IgD-negative memory B cell (primary cell): ENCODE data around the gene CDT1. TPM values are rescaled to one million over a fixed set of nuclear protein-coding genes. Genes with fewer than 3 reads are reported as not detected.

ENCODE experiments used
- H3K27ac Mint-ChIP-seq, 3 donors: one replicate each; pipeline ENCODE4 v1.8.0; 2020 to 2022; ENCODE audit warnings: mild to moderate bottlenecking in 3 of 3, mixed read lengths in 3 of 3, moderate library complexity in 1 of 3
- H3K27me3 Mint-ChIP-seq: one replicate; pipeline ENCODE4 v1.8.0; 2021; ENCODE audit warnings: mixed read lengths
- H3K36me3 Mint-ChIP-seq: one replicate; pipeline ENCODE4 v1.8.0; 2020; ENCODE audit warnings: mild to moderate bottlenecking, mixed read lengths
- H3K4me1 Mint-ChIP-seq, 3 donors: one replicate each; pipeline ENCODE4 v1.8.0; 2020 to 2022; ENCODE audit warnings: mixed read lengths in 3 of 3, mild to moderate bottlenecking in 1 of 3
- H3K4me3 Mint-ChIP-seq, 4 donors: one replicate each; pipeline ENCODE4 v1.8.0; 2020 to 2022; ENCODE audit warnings: mild to moderate bottlenecking in 4 of 4, mixed read lengths in 4 of 4, moderate library complexity in 3 of 4
- H3K9me3 Mint-ChIP-seq, 3 donors: one replicate each; pipeline ENCODE4 v1.8.0; 2020 to 2021; ENCODE audit warnings: mixed read lengths in 3 of 3, mild to moderate bottlenecking in 1 of 3
- polyA plus RNA-seq: library from polyadenylated mRNA; unstranded; fragments of 300-500 nt; fragmentation: Illumina TruSeq; gene quantifications from one replicate; pipeline ENCODE4 v1.2.3, GENCODE V29; 2021

Gene CDT1
- polyA plus RNA-seq, 1 donor from 2014 or later: 0.20 TPM

DNA sequence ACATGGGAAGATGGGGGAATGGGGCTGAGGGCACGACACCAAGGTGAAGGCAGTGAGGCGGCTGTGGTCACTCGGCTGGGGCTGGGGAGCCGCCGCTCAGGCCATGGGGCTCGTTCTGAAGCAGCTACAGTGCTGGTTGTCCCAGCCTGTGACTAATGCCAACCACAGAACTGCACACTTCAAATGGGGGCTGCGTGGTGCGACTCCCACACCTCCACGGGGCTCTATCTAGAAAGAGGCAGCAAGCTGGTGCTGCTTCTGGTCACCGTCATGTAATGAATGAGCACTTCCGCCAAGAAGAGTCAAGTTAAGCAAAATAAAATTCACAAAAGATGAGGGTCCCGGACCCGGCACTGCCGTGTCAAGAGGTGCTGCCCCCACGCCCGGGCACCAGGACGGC lies 33.2 kb downstream of the CDT1 start:
- Mint-ChIP-seq H3K27ac (no peak overlapping the region), H3K36me3 (peaks cover 6% of the 10 kb centered on the region), H3K4me3 (no peak overlapping the region), H3K9me3 (no peaks in the 10 kb centered on the region), H3K4me1 (peaks cover 0 to 2% (median 0%) of the 10 kb centered on the region in 3 donors), H3K27me3 (peaks cover 2% of the 10 kb centered on the region)

GRCh38 chr16:88837806-88838205 lies 34.2 kb downstream of the CDT1 start:
- Mint-ChIP-seq H3K9me3 (no peaks in the 10 kb centered on the region), H3K27me3 (peaks cover 2% of the 10 kb centered on the region), H3K4me3 (no peak overlapping the region), H3K36me3 (peaks cover 6% of the 10 kb centered on the region), H3K27ac (no peak overlapping the region), H3K4me1 (peaks cover 0 to 5% (median 0%) of the 10 kb centered on the region in 3 donors)

- H3K36me3 Mint-ChIP-seq: peaks cover 9% of the 10 kb centered on the region
- no peak overlapping the region for H3K27ac Mint-ChIP-seq
- peaks cover 0 to 5% (median 0%) of the 10 kb centered on the region in 3 donors for H3K4me1 Mint-ChIP-seq
- peaks cover 2% of the 10 kb centered on the region for H3K27me3 Mint-ChIP-seq
- no peak overlapping the region for H3K4me3 Mint-ChIP-seq
- H3K9me3 Mint-ChIP-seq: no peaks in the 10 kb centered on the region
These were observed 35.0 kb downstream of the CDT1 start for GRCh38 chr16:88838566-88838965.

GRCh38 chr16:88839026-88839529 lies 35.5 kb downstream of the CDT1 start:
- Mint-ChIP-seq H3K36me3 (peaks cover 12% of the 10 kb centered on the region), H3K9me3 (no peaks in the 10 kb centered on the region), H3K4me3 (peak overlapping the region in 1 of 4 donors; percentile 43), H3K4me1 (peaks cover 0 to 5% (median 0%) of the 10 kb centered on the region in 3 donors), H3K27ac (no peak overlapping the region), H3K27me3 (peaks cover 2% of the 10 kb centered on the region)

DNA sequence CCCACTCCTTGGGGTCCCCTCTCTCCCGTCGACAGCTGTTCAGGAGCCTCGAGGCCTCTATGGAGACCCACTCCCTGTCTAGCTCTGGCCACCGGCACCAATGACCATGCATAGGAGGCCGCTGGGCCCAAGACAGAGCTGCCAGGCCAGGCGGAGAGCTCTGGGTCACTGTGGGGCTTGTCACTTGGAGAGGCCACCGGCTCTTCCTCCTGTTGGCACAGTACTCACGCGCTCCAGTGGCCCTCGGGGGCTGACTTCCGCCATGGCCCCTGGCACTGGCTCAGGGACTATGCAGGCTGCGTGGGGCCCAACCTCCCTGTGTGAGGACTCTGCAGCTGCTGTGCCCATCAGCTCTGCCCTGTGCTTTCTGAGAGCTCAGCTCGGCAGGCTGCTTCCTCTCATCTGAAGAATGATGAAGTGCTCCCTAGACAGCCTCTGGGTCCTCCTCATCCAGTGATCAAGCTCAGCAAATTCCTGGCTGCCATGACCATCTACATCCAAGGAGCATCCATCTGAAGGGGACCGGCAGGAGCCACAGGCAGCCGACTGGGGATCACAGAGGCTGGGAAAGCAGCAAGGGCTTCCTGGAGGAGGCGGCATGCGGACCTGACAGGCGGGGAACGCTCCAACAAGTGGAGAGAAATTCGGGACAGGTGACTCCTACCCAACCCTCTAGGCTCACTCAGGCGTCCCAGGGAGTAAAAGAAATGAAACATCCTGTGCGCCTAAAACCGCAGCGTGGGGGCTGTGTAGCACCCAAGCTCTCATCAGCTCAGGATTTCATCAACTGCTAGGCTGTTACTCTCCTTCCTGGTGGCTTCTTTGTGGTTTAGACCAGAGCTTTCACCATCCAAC lies 36.4 kb downstream of the CDT1 start:
- Mint-ChIP-seq H3K9me3 (no peaks in the 10 kb centered on the region), H3K27me3 (peaks cover 2% of the 10 kb centered on the region), H3K4me3 (no peak overlapping the region), H3K36me3 (peaks cover 12% of the 10 kb centered on the region), H3K27ac (no peak overlapping the region), H3K4me1 (peaks cover 0 to 7% (median 0%) of the 10 kb centered on the region in 3 donors)

- Mint-ChIP-seq H3K4me3 (no peak overlapping the region), H3K4me1 (peaks cover 0 to 7% (median 0%) of the 10 kb centered on the region in 3 donors), H3K27me3 (no peaks in the 10 kb centered on the region), H3K27ac (no peak overlapping the region), H3K9me3 (no peaks in the 10 kb centered on the region), H3K36me3 (peaks cover 12% of the 10 kb centered on the region)
These were observed 37.1 kb downstream of the CDT1 start for GRCh38 chr16:88840600-88841215.

DNA sequence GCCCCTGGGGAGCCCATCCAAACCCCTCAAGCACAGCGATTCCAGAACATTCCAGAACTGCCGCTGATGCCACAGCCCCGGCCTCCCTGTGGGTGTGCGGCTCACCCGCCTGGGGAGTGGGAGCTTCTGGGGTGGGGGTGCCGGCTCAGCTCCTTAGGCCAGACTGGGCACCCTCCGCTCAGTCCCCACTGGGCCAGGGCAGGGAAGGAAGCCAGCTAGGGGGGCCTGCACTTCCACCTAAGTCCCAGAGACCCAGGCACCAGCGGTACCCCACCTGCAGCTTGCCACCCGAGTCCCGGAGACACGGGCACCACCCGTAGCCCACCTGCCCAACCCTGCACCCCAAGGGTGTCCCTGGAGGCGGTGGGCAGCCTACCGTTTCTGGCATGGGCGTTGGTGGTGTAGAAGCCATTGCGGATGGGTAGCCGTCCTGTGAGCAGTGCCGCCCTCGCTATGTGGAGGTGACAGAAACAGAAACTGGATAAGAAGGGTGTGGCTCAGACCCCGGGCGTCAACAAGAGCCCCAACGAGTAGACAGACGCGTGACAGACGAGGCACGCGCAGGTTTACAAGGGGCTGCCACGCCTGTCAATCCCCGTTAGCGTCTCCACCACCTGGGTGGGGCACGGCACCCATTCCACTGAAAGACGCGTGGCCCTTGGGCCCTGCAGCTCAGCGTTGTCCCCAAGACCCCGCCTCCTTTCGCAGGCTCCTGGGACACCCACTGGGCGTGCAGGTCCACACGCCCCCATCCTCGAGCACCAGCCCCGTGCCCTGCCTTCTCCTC lies 38.1 kb downstream of the CDT1 start:
- Mint-ChIP-seq H3K4me1 (peaks cover 0 to 7% (median 0%) of the 10 kb centered on the region in 3 donors), H3K36me3 (peaks cover 12% of the 10 kb centered on the region), H3K27me3 (no peaks in the 10 kb centered on the region), H3K4me3 (peak overlapping the region in 1 of 4 donors; percentile 63), H3K9me3 (no peaks in the 10 kb centered on the region), H3K27ac (no peak overlapping the region)

DNA sequence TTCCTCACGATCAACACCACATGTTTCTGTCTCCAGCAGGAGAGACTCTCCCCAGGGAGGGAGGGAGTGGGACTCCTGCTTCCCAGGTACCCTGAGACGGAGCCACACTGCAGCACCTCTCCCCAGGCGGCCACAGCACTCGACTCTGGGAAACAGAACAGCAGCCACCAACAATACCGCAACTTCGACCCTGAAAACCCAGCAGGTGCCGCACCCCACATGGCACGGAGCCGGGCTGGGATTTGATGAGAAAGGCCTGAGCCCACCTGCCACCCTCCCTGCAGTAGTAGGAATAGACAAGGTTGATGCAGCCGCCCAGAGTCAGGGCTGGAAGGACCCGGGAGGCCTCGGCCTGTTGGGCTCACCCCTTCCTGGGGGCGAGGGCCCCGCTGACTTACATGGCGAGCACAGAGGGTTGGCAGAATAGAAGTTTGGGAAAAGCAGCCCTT lies 38.7 kb downstream of the CDT1 start:
- Mint-ChIP-seq H3K9me3 (no peaks in the 10 kb centered on the region), H3K27ac (no peak overlapping the region), H3K4me1 (peaks cover 0 to 7% (median 0%) of the 10 kb centered on the region in 3 donors), H3K27me3 (no peaks in the 10 kb centered on the region), H3K4me3 (peak overlapping the region in 1 of 4 donors; percentile 63), H3K36me3 (peaks cover 12% of the 10 kb centered on the region)

GRCh38 chr16:88842806-88843205 lies 39.2 kb downstream of the CDT1 start:
- Mint-ChIP-seq H3K36me3 (peaks cover 12% of the 10 kb centered on the region), H3K27me3 (no peaks in the 10 kb centered on the region), H3K27ac (no peak overlapping the region), H3K9me3 (no peaks in the 10 kb centered on the region), H3K4me3 (peak overlapping the region in 2 of 4 donors; percentile 37 to 63), H3K4me1 (peaks cover 0 to 7% (median 0%) of the 10 kb centered on the region in 3 donors)

DNA sequence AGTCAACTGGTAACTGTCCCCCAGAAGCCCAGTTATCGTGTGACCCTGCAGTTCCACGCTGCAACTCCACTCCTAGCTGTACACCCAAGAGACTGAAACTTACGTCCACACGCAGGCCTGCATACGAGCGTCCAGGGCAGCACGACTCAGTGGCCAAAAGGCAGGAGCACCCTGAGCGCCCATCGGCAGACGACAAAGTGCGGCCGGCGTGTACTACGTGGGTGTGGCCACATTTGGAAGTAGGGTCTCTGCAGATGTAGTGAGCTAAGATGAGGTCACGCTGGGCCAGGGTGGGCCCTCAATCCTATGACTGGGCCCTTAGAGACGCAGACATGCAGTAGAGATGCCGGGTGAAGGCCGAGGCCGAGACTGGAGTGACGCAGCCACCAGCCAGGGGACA lies 39.7 kb downstream of the CDT1 start:
- Mint-ChIP-seq H3K9me3 (no peaks in the 10 kb centered on the region), H3K27ac (no peak overlapping the region), H3K27me3 (no peaks in the 10 kb centered on the region), H3K4me1 (peaks cover 0 to 7% (median 0%) of the 10 kb centered on the region in 3 donors), H3K4me3 (peak overlapping the region in 2 of 4 donors; percentile 37 to 63), H3K36me3 (peaks cover 12% of the 10 kb centered on the region)

- Mint-ChIP-seq H3K4me1 (peaks cover 0 to 7% (median 0%) of the 10 kb centered on the region in 3 donors), H3K27me3 (no peaks in the 10 kb centered on the region), H3K27ac (no peak overlapping the region), H3K36me3 (peaks cover 12% of the 10 kb centered on the region), H3K9me3 (no peaks in the 10 kb centered on the region), H3K4me3 (no peak overlapping the region)
These were observed 40.9 kb downstream of the CDT1 start for GRCh38 chr16:88844419-88845036.

DNA sequence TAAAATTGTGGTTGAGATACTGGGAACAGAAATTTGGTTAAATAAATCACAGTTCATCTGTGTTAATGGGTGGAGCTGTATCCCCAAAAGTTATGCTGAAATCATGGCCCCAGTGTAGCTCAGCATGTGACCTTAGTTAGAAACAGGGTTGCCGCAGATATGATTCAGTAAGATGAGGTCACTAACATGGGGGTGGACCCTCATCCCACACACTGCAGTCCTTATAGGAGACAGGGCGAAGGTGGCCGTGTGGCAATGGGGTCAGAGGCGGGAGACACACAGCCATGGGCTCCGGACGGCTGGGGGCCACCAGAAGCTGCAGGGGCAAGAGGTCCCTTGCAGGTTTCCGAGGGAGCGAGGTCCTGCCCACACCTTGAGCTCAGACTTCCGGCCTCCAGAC lies 42.5 kb downstream of the CDT1 start:
- H3K4me1 Mint-ChIP-seq: peaks cover 0 to 7% (median 0%) of the 10 kb centered on the region in 3 donors
- no peaks in the 10 kb centered on the region for H3K9me3 Mint-ChIP-seq
- peak overlapping the region in 1 of 3 donors; percentile 25 for H3K27ac Mint-ChIP-seq
- H3K36me3 Mint-ChIP-seq: peaks cover 6% of the 10 kb centered on the region
- H3K4me3 Mint-ChIP-seq: no peak overlapping the region
- no peaks in the 10 kb centered on the region for H3K27me3 Mint-ChIP-seq

DNA sequence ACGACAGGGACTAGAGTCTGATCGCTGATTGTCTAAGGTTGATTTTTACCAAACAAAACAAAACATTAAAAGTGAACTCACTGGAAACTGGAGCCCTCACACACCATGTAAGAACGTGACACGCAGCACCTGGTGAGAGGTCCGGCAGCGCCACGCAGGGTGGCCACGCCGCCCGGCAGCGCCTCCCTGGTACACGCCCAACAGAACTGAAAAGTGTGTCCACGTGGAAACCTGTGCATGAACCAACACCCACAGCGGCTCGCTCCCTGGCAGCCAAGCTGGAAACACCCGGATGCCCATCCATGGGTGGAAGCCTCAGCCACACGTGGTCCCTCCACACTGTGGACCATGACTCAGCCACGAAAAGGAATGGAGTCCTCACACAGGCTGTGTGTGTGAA lies 44.1 kb downstream of the CDT1 start:
- Mint-ChIP-seq H3K4me1 (peaks cover 0 to 4% (median 3%) of the 10 kb centered on the region in 3 donors), H3K9me3 (no peaks in the 10 kb centered on the region), H3K27ac (no peak overlapping the region), H3K4me3 (no peak overlapping the region), H3K36me3 (peaks cover 6% of the 10 kb centered on the region), H3K27me3 (no peaks in the 10 kb centered on the region)

GRCh38 chr16:88848557-88848956 lies 45.0 kb downstream of the CDT1 start:
- H3K4me3 Mint-ChIP-seq: no peak overlapping the region
- peaks cover 2% of the 10 kb centered on the region for H3K36me3 Mint-ChIP-seq
- H3K27ac Mint-ChIP-seq: no peak overlapping the region

More at GRCh38 chr16:88848557-88848956, 45.0 kb downstream of the CDT1 start:
- Mint-ChIP-seq H3K9me3 (no peaks in the 10 kb centered on the region), H3K4me1 (peaks cover 0 to 4% (median 4%) of the 10 kb centered on the region in 3 donors), H3K27me3 (no peaks in the 10 kb centered on the region)
